GM19397 (cell line): Measurements from ENCODE around the gene TFB1M.
"Not testable (repeated sequence)": the region's sequence is repeated elsewhere in the genome, so short reads cannot be mapped to it uniquely, and the experiment has no call there.

Experiments used
- ATAC-seq: cut with Tn5 transposase; IDR thresholded peaks from one replicate; pipeline ENCODE4 v1.9.1; 2021; ENCODE audit warnings: mild to moderate bottlenecking, moderate library complexity; ENCODE audit not compliant: unreplicated experiment

TFB1M gene

DNA sequence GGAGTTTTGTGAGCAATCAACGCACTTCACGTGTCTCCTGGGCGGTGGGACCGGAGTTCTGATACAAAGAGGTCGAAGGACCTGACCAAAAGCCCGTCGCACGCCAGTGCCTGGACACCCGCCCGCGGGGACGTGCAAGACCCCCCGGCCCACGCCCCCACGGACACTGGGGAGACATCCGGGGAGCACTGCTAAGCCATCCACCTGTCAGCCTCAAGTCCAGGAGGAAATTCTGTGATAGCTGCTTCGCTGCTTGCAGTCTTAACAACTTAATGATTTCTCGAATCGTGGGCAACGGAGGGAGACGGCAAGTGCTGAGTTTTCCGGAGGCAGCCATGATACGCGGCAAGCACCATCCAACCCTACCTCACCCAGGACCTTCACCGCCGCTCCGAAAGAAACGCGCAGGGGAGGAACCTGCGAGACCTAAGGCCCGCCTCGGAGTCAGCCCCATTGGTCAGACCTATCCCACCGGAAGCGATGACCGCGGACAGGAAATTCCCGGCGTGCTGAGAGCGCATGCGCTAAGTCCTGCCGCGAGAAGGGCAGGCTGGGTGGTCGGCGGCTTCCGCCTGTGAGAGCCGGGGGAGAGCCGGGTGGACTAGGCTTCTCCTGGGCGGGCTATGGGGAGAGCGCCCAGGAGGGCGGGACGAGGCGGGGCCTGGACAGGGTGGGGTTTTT is at the start of gene TFB1M:
TFB1M (minus strand) TSS at position 393 of the 681 bp plus-strand sequence; CDS start at position 337, 56 bp downstream.
- peak; percentile 97 for ATAC-seq

DNA sequence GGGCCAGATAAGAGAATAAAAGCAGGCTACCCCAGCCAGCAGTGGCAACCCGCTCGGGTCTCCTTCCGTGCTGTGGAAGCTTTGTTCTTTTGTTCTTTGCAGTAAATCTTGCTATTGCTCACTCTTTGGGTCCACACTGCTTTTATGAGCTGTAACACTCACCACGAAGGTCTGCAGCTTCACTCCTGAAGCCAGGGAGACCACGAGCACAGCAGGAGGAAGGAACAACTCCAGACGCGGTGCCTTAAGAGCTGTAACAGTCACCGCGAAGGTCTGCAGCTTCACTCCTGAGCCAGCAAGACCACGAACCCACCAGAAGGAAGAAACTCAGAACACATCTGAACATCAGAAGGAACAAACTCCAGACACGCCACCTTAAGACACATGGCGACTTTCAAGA is 49.7 kb upstream of the TFB1M start:
- ATAC-seq = not testable (repeated sequence)

DNA sequence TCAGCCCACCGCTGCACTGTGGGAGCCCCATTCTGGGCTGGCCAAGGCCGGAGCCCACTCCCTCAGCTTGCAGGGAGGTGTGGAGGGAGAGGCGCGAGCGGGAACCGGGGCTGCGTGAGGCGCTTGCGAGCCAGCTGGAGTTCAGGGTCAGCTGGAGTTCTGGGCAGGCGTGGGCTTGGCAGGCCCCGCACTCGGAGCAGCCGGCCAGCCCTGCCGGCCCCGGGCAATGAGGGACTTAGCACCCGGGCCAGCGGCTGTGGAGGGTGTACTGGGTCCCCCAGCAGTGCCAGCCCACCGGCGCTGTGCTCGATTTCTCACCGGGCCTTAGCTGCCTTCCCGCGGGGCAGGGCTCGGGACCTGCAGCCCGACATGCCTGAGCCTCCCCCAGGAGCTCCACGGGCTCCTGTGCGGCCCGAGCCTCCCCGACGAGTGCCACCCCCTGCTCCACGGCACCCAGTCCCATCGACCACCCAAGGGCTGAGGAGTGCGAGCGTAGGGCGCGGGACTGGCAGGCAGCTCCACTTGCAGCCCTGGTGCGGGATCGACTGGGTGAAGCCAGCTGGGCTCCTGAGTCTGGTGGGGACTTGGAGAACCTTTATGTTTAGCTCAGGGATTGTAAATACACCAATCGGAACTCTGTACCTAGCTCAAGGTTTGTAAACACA is 48.8 kb upstream of the TFB1M start:
- not testable (repeated sequence) for ATAC-seq

DNA sequence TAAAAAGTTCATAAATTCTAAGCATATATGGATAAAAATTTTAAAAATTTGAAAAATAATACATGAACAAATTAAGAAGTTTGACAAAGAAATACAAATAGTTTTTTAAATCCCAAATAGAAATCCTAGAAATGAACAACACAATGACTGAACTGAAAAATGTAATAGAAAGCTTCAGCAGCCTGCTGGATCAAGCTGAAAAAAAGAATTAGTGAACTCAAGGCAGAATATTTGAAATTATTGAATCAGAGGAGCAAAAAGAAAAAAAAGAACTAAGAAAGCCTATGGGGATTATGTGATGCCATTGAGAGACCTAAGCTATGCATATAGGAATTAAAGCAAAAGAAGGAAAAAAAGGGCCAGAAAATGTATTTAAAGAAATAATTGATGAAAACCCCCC is 39.9 kb upstream of the TFB1M start:
- no peak for ATAC-seq

- no peak for ATAC-seq
Observed at GRCh38 chr6:155352811-155353210, 38.5 kb upstream of the TFB1M start.

GRCh38 chr6:155352130-155352420 is 37.8 kb upstream of the TFB1M start:
- ATAC-seq = no peak

GRCh38 chr6:155351273-155352129 is 37.2 kb upstream of the TFB1M start:
- ATAC-seq = peak; percentile 92

- no peak for ATAC-seq
Observed at GRCh38 chr6:155349956-155350355, 35.7 kb upstream of the TFB1M start.

- ATAC-seq = no peak
Observed at GRCh38 chr6:155349129-155349528, 34.8 kb upstream of the TFB1M start.

GRCh38 chr6:155347800-155348199 is 33.5 kb upstream of the TFB1M start:
- no peak for ATAC-seq

DNA sequence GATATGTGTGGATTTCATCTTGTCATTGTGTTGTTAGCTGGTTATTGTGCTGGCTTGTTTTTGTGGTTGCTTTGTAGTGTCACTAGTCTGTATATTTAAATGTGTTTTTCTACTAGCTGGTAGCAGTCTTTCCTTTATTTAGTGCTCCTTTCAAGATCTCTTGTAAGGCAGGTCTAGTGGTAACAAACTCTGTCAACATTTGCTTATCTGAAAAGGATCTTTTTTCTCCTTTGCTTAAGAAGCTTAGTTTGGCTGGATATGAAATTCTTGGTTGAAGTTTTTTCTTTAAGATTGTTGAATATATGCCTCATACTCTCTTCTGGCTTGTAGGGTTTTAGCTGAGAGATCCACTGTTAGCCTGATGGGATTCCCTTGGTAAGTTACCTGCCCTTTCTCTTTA is 32.7 kb upstream of the TFB1M start:
- ATAC-seq = no peak

- ATAC-seq = no peak
Observed at GRCh38 chr6:155344341-155345006, 30.2 kb upstream of the TFB1M start.

- ATAC-seq = peak; percentile 56
Observed at GRCh38 chr6:155341130-155341828, 27.0 kb upstream of the TFB1M start.

GRCh38 chr6:155340464-155341129 is 26.3 kb upstream of the TFB1M start:
- peak; percentile 29 for ATAC-seq

- ATAC-seq = not testable (repeated sequence)
Observed at GRCh38 chr6:155339929-155340328, 25.6 kb upstream of the TFB1M start.

- ATAC-seq = not testable (repeated sequence)
Observed at GRCh38 chr6:155338237-155338636, 24.0 kb upstream of the TFB1M start.

DNA sequence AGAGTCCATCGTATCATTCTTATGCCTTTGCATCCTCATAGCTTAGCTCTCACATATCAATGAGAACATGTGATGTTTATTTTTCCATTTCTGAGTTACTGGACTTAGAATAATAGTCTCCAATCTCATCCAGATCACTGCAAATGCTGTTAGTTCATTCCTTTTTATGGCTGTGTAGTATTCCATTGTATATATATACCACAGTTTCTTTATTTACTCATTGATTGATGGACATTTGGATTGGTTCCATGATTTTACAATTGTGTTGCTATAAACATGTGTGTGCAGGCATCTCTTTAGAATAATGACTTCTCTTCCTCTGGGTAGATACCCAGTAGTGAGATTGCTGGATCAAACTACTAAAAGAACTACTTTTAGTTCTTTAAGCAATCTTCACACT is 21.0 kb upstream of the TFB1M start:
- ATAC-seq = no peak

- ATAC-seq = peak; percentile 31
Observed at GRCh38 chr6:155334073-155334472, 19.8 kb upstream of the TFB1M start.

- ATAC-seq = peak; percentile 72
Observed at GRCh38 chr6:155333414-155333813, 19.1 kb upstream of the TFB1M start.

GRCh38 chr6:155330922-155331321 is 16.6 kb upstream of the TFB1M start:
- no peak for ATAC-seq
